Left ventricle myocardium inferior (tissue), 1 donor: ENCODE data around the gene SLC1A3. TPM values are rescaled to one million over a fixed set of nuclear protein-coding genes. Genes with fewer than 3 reads are reported as not detected.

Experiments used
- DNase-seq: peaks from one replicate; pipeline ENCODE4 v3.0.0-alpha.2; 2020
- H3K27ac ChIP-seq: fragments of 200-600 bp; replicated peaks from 2 replicates; pipeline ENCODE4 v1.8.0; 2021
- H3K27me3 ChIP-seq: fragments of 200-600 bp; 2 replicates; pipeline ENCODE4 v1.8.0; 2021; ENCODE audit warnings: low read depth
- H3K36me3 ChIP-seq: fragments of 200-600 bp; 2 replicates; pipeline ENCODE4 v1.8.0; 2021
- H3K4me1 ChIP-seq: fragments of 200-600 bp; 2 replicates; pipeline ENCODE4 v1.8.0; 2021
- H3K4me3 ChIP-seq: fragments of 200-600 bp; 2 replicates; pipeline ENCODE4 v1.8.0; 2021; ENCODE audit warnings: mild to moderate bottlenecking, moderate library complexity
- H3K9me3 ChIP-seq: fragments of 200-600 bp; replicated peaks from 2 replicates; pipeline ENCODE4 v1.8.0; 2021
- CTCF ChIP-seq: fragments of 200-600 bp; IDR thresholded peaks from 2 replicates; pipeline ENCODE4 v1.8.0; 2021; ENCODE audit warnings: antibody characterized with exemption, mild to moderate bottlenecking, borderline replicate concordance
- intact Hi-C: fragments of 100-400 bp; cut with micrococcal nuclease; formaldehyde crosslinking; loops from one replicate; pipeline ENCODE4 v1.11.0; 2022
- total RNA-seq: library from RNA; stranded (reverse); fragmentation: NEBNext Ultra II Directional; extraction: Animal tissue kit (Norgen Biotek cat#: 25700); gene quantifications from one replicate; pipeline ENCODE4 v1.2.1, GENCODE V29; 2021
- donor health status: DM: no; HTN: yes; CAD: no; lungs with severe emphysema.

Gene SLC1A3
- total RNA-seq, 1 donor from 2014 or later = 144 TPM

GRCh38 chr5:36722900-36723299, 116.5 kb downstream of the SLC1A3 start:
- intact Hi-C loops = no loop called here
- H3K36me3 ChIP-seq = no peaks in the 10 kb centered on the region
- H3K4me1 ChIP-seq = no peaks in the 10 kb centered on the region
- H3K4me3 ChIP-seq = no peak overlapping the region
- H3K9me3 ChIP-seq = no peaks in the 10 kb centered on the region
- H3K27me3 ChIP-seq = no peaks in the 10 kb centered on the region
- no peak for DNase-seq
- H3K27ac ChIP-seq = no peak overlapping the region
- no peak for TF ChIP-seq CTCF

- H3K27ac ChIP-seq = no peak overlapping the region
- no peaks in the 10 kb centered on the region for H3K9me3 ChIP-seq
- intact Hi-C loops = no loop called here
- no peaks in the 10 kb centered on the region for H3K36me3 ChIP-seq
- peaks cover under 1% of the 10 kb centered on the region for H3K4me1 ChIP-seq
- no peaks in the 10 kb centered on the region for H3K27me3 ChIP-seq
- no peak overlapping the region for H3K4me3 ChIP-seq
- DNase-seq = no peak
- TF ChIP-seq CTCF = no peak
These were observed 117.5 kb downstream of the SLC1A3 start for GRCh38 chr5:36723912-36724311.

GRCh38 chr5:36724467-36725332, 118.3 kb downstream of the SLC1A3 start:
- no peaks in the 10 kb centered on the region for H3K9me3 ChIP-seq
- no peak overlapping the region for H3K4me3 ChIP-seq
- intact Hi-C loops = no loop called here
- H3K4me1 ChIP-seq = peaks cover 7% of the 10 kb centered on the region
- no peak for TF ChIP-seq CTCF
- no peaks in the 10 kb centered on the region for H3K36me3 ChIP-seq
- no peaks in the 10 kb centered on the region for H3K27me3 ChIP-seq
- DNase-seq = peak; percentile 40
- H3K27ac ChIP-seq = peak overlapping the region; percentile 16

DNA sequence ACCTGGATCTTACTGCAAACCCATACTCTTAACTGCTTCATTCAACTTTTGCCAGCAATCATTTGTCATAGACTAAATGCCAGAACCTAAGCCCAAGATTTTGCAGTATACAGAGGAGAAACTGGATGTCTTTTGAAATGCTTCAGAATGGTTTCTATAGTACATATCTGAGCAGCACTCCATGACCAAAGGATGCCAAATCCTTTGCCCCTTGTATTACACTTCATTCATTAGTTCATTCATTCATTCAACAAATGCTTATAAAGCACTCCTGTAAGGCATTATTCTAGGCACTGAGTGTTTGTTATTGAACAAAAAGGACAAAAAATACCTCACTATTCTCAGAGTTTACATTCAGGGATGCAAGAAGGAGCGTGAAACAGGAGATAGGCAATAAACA, 119.9 kb downstream of the SLC1A3 start:
- no peak for TF ChIP-seq CTCF
- DNase-seq = no peak
- Histone ChIP-seq H3K4me1 (peaks cover 7% of the 10 kb centered on the region), H3K4me3 (no peak overlapping the region), H3K27me3 (no peaks in the 10 kb centered on the region), H3K27ac (no peak overlapping the region), H3K36me3 (no peaks in the 10 kb centered on the region), H3K9me3 (no peaks in the 10 kb centered on the region)
- intact Hi-C loops = no loop called here

DNA sequence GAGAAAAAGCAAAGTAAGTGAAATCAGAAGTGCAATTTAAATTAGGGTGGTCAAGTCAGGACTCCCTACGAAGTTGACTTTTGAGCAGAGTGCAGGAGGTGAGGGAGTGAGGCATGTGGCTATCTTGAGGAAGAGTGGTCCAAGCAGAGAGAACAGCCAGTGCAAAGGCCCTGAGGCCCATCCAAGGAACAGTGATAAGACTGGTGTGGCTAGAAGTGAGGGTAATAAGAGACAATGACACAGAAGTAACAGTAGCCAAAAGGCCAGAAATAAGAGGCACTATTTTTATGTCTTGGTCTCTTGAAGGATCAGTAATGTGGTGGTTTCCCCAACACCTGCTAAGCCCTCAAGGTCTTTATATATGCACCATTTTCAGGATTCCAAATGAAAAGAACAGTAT, 120.4 kb downstream of the SLC1A3 start:
- TF ChIP-seq CTCF = no peak
- Histone ChIP-seq H3K27ac (no peak overlapping the region), H3K4me1 (peaks cover 7% of the 10 kb centered on the region), H3K4me3 (no peak overlapping the region), H3K9me3 (no peaks in the 10 kb centered on the region), H3K27me3 (no peaks in the 10 kb centered on the region), H3K36me3 (no peaks in the 10 kb centered on the region)
- DNase-seq = no peak
- intact Hi-C loops = no loop called here
